Osteoblast (primary cell): ENCODE results near the gene SFI1. TPM values are rescaled to one million over a fixed set of nuclear protein-coding genes. Genes with fewer than 3 reads are reported as not detected.

Experiments
- DNase-seq: peaks from one replicate; pipeline ENCODE4 v3.0.0; 2011; ENCODE audit warnings: low spot score, mixed read lengths; ENCODE audit not compliant: insufficient read length; ENCODE audit errors: missing footprints
- H2AFZ ChIP-seq: 2 replicates; pipeline ENCODE4 v1.6.0; 2011; ENCODE audit warnings: mild to moderate bottlenecking, low read length
- H3K27ac ChIP-seq: 2 replicates; pipeline ENCODE4 v1.5.1; 2011; ENCODE audit warnings: mild to moderate bottlenecking, low read depth, low read length, moderate library complexity
- H3K27me3 ChIP-seq: 2 replicates; pipeline ENCODE4 v1.6.0; 2012; ENCODE audit warnings: mild to moderate bottlenecking, control low read depth, inconsistent platforms, low read length, moderate library complexity; ENCODE audit not compliant: insufficient read depth
- H3K36me3 ChIP-seq: 2 replicates; pipeline ENCODE4 v1.5.1; 2011; ENCODE audit warnings: mild to moderate bottlenecking, low read length, control low read depth, moderate library complexity; ENCODE audit not compliant: insufficient read depth
- H3K4me1 ChIP-seq: 2 replicates; pipeline ENCODE4 v1.5.1; 2011; ENCODE audit warnings: mild to moderate bottlenecking, low read length, control low read depth, moderate library complexity; ENCODE audit not compliant: insufficient read depth
- H3K4me2 ChIP-seq: 2 replicates; pipeline ENCODE4 v1.6.0; 2011; ENCODE audit warnings: mild to moderate bottlenecking, low read length; ENCODE audit not compliant: insufficient read depth
- H3K4me3 ChIP-seq: fragments of 200-600 bp; sonication (generic); 3 replicates; pipeline ENCODE4 v1.5.1; 2012; ENCODE audit warnings: mild to moderate bottlenecking, low read length, inconsistent platforms; ENCODE audit not compliant: insufficient read depth
- H3K79me2 ChIP-seq: 2 replicates; pipeline ENCODE4 v1.6.0; 2012; ENCODE audit warnings: mild to moderate bottlenecking, low read length, control low read depth, inconsistent platforms; ENCODE audit not compliant: insufficient read depth
- H3K9me3 ChIP-seq: 2 replicates; pipeline ENCODE4 v1.5.1; 2011; ENCODE audit warnings: low read depth, low read length, control low read depth
- H4K20me1 ChIP-seq: 2 replicates; pipeline ENCODE4 v1.6.0; 2012; ENCODE audit warnings: mild to moderate bottlenecking, low read length, control low read depth; ENCODE audit not compliant: insufficient read depth
- CTCF ChIP-seq: IDR thresholded peaks from 2 replicates; pipeline ENCODE4 v1.5.1; 2011; ENCODE audit warnings: mild to moderate bottlenecking, low read depth, low read length, moderate library complexity; ENCODE audit errors: extremely low read depth
- total RNA-seq: library from RNA; depleted of rRNA; stranded (reverse); fragments of >200 nt; gene quantifications from 2 replicates; pipeline ENCODE4 v1.2.3, GENCODE V29; 2012

Gene SFI1
- total RNA-seq, 1 donor = 16.6 TPM

GRCh38 chr22:31618471-31619176, 122.3 kb downstream of the SFI1 start:
- Histone ChIP-seq H3K79me2 (peaks cover 33% of the 10 kb centered on the region), H3K27ac (no peak overlapping the region), H3K27me3 (no peaks in the 10 kb centered on the region), H3K4me1 (peaks cover 6% of the 10 kb centered on the region), H4K20me1 (peaks cover 29% of the 10 kb centered on the region), H3K4me2 (no peak overlapping the region), H3K36me3 (peaks cover 51% of the 10 kb centered on the region), H2AFZ (no peak overlapping the region), H3K4me3 (no peak overlapping the region), H3K9me3 (no peaks in the 10 kb centered on the region)
- TF ChIP-seq CTCF = no peak
- peak; percentile 68 for DNase-seq

GRCh38 chr22:31619611-31620300, 123.4 kb downstream of the SFI1 start:
- H4K20me1 ChIP-seq = peaks cover 32% of the 10 kb centered on the region
- no peak for TF ChIP-seq CTCF
- H3K27me3 ChIP-seq = no peaks in the 10 kb centered on the region
- peaks cover 51% of the 10 kb centered on the region for H3K36me3 ChIP-seq
- H2AFZ ChIP-seq = no peak overlapping the region
- DNase-seq = peak; percentile 50
- H3K79me2 ChIP-seq = peaks cover 44% of the 10 kb centered on the region
- peaks cover 2% of the 10 kb centered on the region for H3K4me1 ChIP-seq
- H3K27ac ChIP-seq = no peak overlapping the region
- H3K4me3 ChIP-seq = no peak overlapping the region
- no peak overlapping the region for H3K4me2 ChIP-seq
- no peaks in the 10 kb centered on the region for H3K9me3 ChIP-seq

GRCh38 chr22:31620756-31621480, 124.6 kb downstream of the SFI1 start:
- peak; percentile 74 for DNase-seq
- no peak overlapping the region for H3K4me3 ChIP-seq
- H3K27ac ChIP-seq = no peak overlapping the region
- no peaks in the 10 kb centered on the region for H3K4me1 ChIP-seq
- no peaks in the 10 kb centered on the region for H3K9me3 ChIP-seq
- no peak for TF ChIP-seq CTCF
- peaks cover 43% of the 10 kb centered on the region for H4K20me1 ChIP-seq
- no peak overlapping the region for H2AFZ ChIP-seq
- no peaks in the 10 kb centered on the region for H3K27me3 ChIP-seq
- peaks cover 51% of the 10 kb centered on the region for H3K36me3 ChIP-seq
- H3K79me2 ChIP-seq = peaks cover 56% of the 10 kb centered on the region
- no peak overlapping the region for H3K4me2 ChIP-seq
